Testis (tissue), 3 donors: ENCODE data around the gene CCDC9B. TPM values are rescaled to one million over a fixed set of nuclear protein-coding genes. Genes with fewer than 3 reads are reported as not detected.

Source experiments
- DNase-seq: peaks from one replicate; pipeline ENCODE4 v3.0.0-alpha.2; 2019
- H3K27ac ChIP-seq, 2 donors: fragments of 200-600 bp; sonication (generic); one replicate each; pipeline ENCODE4 v1.5.1; 2019
- H3K27me3 ChIP-seq: fragments of 200-600 bp; sonication (generic); one replicate; pipeline ENCODE4 v1.5.1; 2019
- H3K36me3 ChIP-seq: fragments of 200-600 bp; sonication (generic); one replicate; pipeline ENCODE4 v1.5.1; 2017; ENCODE audit warnings: low read depth; ENCODE audit errors: missing control alignments
- H3K4me1 ChIP-seq: fragments of 200-600 bp; sonication (generic); one replicate; pipeline ENCODE4 v1.5.1; 2019
- H3K4me3 ChIP-seq, 2 donors: fragments of 200-600 bp; sonication (generic); one replicate each; pipeline ENCODE4 v1.5.1; 2017 to 2019
- H3K9me3 ChIP-seq: fragments of 200-600 bp; sonication (generic); one replicate; pipeline ENCODE4 v1.5.1; 2017
- POLR2A ChIP-seq: fragments of 450-650 bp; IDR thresholded peaks from one replicate; pipeline ENCODE4 v1.6.1; 2017; ENCODE audit warnings: antibody characterized with exemption, mild to moderate bottlenecking, moderate library complexity
- WGBS, 2 donors: methylation state at CpG; one replicate each; pipeline ENCODE4 v1.1.5; 2018; 5-methylcytosine and 5-hydroxymethylcytosine counted together
- intact Hi-C: fragments of 100-400 bp; cut with DNase I; formaldehyde crosslinking; loops from one replicate; pipeline ENCODE4 v1.15.1; 2023; ENCODE audit warnings: low total_unique reads
- polyA plus RNA-seq: library from polyadenylated mRNA; stranded (reverse); fragments of 350-450 nt; fragmentation: Illumina TruSeq; extraction: RNeasy Lipid Tissue Mini Kit (QIAGEN cat#74804); gene quantifications from one replicate; pipeline ENCODE4 v1.2.3, GENCODE V29; 2014; ENCODE audit warnings: low read depth, low replicate concordance; ENCODE audit not compliant: insufficient read depth
- total RNA-seq, 2 donors: library from RNA; depleted of rRNA; stranded (reverse); fragments of >200 nt; gene quantifications; one replicate each; pipeline ENCODE4 v1.2.3, GENCODE V29; 2016
- TF ChIP-seq, protein P1 (sequence below), 3 experiments: fragments of 450-650 bp in 2 of 3; fragments of 200-600 bp in 1 of 3; sonication (generic) in 1 of 3; IDR thresholded peaks; one replicate each; pipeline ENCODE4 v1.5.1; 2016 to 2019; ENCODE audit warnings: antibody characterized with exemption in 3 of 3, mild to moderate bottlenecking in 2 of 3, moderate library complexity in 1 of 3

The CCDC9B gene
- total and polyA plus RNA-seq, 3 donors from 2014 or later = 20.4 to 38.9 (median 36.8) TPM

DNA sequence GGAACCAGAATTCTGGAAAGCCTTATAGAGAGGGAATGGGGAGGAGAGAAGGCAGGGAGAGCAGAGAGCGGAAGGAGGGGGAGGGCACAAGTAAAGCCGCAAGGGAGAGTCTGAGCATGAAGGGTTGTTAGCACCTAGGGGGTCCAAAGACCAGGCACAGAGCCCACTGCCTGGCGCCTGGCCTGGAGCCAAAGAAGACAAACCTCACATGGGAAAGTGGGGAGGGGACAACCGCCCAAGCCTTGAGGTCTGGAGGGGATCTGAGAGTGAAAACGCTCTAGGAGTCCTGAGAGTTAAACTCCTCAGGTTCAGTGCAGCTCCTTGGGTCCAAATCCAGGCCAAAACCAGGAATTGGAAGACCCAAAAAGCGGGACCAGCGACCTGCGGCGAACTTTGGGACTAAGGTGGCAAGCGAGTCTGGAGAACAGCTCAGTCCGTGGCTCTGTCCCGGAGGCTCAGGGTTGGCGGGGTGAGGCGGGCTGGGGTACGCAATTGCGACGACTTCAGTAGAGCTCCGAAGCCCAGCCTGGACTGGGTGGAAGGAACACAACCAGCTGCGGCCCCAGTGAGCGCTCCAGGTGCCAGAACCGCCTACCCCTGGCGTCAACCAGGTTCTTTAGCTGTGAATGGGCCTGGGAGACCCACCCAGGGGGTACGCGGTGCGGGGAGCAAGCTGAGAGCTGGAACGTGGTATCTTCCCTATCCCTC lies 18.1 kb downstream of the CCDC9B start:
- intact Hi-C loops = no loop called here
- Histone ChIP-seq H3K4me1 (peaks cover 12% of the 10 kb centered on the region), H3K27me3 (no peaks in the 10 kb centered on the region), H3K9me3 (no peaks in the 10 kb centered on the region), H3K4me3 (peak overlapping the region; percentile 54 to 70), H3K36me3 (no peaks in the 10 kb centered on the region), H3K27ac (peak overlapping the region in 1 of 2 donors; percentile 68)
- 46 to 48% methylated on average over 19 to 26 of the region's 26 CpGs for WGBS, 2 donors
- DNase-seq = peak; percentile 28
- no peak for TF ChIP-seq POLR2A
- TF ChIP-seq, protein P1, sequence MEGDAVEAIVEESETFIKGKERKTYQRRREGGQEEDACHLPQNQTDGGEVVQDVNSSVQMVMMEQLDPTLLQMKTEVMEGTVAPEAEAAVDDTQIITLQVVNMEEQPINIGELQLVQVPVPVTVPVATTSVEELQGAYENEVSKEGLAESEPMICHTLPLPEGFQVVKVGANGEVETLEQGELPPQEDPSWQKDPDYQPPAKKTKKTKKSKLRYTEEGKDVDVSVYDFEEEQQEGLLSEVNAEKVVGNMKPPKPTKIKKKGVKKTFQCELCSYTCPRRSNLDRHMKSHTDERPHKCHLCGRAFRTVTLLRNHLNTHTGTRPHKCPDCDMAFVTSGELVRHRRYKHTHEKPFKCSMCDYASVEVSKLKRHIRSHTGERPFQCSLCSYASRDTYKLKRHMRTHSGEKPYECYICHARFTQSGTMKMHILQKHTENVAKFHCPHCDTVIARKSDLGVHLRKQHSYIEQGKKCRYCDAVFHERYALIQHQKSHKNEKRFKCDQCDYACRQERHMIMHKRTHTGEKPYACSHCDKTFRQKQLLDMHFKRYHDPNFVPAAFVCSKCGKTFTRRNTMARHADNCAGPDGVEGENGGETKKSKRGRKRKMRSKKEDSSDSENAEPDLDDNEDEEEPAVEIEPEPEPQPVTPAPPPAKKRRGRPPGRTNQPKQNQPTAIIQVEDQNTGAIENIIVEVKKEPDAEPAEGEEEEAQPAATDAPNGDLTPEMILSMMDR (IDR thresholded peaks at IDR 0.05) = no peak

DNA sequence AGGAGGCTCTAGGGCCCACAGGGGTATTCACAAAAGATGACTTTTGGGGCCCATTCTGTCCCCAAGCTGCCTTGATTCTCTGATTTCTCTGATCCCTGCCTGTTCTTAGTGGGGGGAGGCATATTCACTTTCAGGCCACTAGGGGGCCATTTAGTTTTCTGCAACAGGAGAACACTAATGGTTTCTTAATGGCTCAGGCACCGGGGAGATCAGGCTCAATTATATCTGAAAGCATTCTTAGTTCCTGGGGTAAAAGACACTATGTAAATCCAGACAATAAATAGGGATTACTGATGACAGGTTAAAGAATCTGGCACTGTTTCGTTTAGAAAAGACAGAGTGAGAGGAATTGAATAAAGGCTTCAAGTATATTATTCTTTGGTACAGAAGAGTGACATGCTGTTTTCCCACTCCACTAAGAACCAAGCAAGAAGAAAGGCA lies 19.8 kb downstream of the CCDC9B start:
- WGBS, 2 donors = 0 to 5% methylated on average over 2 of the region's 2 CpGs
- Histone ChIP-seq H3K4me3 (no peak overlapping the region), H3K4me1 (peaks cover 10% of the 10 kb centered on the region), H3K9me3 (no peaks in the 10 kb centered on the region), H3K36me3 (no peaks in the 10 kb centered on the region), H3K27me3 (no peaks in the 10 kb centered on the region), H3K27ac (no peak overlapping the region)
- intact Hi-C loops = no loop called here
- TF ChIP-seq, protein P1 (IDR thresholded peaks at IDR 0.05) = peak; percentile 66 to 96 (median 84)
- TF ChIP-seq POLR2A = no peak
- peak; percentile 82 for DNase-seq

DNA sequence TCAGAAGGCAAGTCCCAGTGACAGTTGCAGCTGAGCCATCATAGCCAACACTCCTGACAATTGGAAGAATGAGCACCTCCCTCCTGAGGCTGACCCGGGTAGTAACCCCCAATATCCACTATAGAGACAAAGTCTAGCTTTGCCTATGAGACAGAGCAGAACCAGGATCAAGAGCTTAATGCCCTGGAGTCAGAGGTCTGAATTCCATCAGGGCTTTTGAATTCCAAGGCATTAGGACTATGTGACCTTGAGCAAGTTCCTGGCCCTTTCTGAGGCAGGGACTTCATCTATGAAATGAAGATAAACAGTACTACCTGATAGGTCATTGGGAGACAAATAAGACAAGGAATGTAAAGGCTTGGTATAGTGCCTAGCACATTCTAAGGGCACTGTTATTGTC lies 20.3 kb downstream of the CCDC9B start:
- intact Hi-C loops = no loop called here
- no peak for DNase-seq
- no peaks in the 10 kb centered on the region for H3K36me3 ChIP-seq
- TF ChIP-seq POLR2A = no peak
- TF ChIP-seq, protein P1 (IDR thresholded peaks at IDR 0.05) = no peak
- H3K4me1 ChIP-seq = peaks cover 10% of the 10 kb centered on the region
- 87 to 100% methylated on average over 1 of the region's 1 CpG for WGBS, 2 donors
- H3K27ac ChIP-seq = no peak overlapping the region
- H3K27me3 ChIP-seq = no peaks in the 10 kb centered on the region
- H3K9me3 ChIP-seq = no peaks in the 10 kb centered on the region
- H3K4me3 ChIP-seq = no peak overlapping the region

DNA sequence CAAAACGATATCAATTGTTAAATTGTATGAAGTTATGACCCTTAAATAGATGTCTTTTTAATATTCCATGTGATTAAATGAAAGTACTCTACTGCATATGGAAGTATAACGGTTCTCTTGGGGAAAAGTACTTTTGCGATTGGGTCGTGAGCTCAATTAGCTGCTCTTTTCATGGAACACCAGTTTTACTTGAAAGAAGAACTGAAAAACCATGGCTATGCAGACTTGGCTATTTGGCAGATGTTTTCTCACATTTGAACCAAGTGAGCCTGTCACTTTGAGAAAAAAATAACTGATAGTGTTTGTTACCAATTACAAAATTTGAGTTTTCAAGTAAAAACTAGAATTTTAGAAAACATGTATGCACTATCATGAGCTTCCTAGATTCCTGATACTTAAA lies 23.2 kb downstream of the CCDC9B start:
- Histone ChIP-seq H3K9me3 (no peaks in the 10 kb centered on the region), H3K4me1 (peaks cover 10% of the 10 kb centered on the region), H3K27ac (no peak overlapping the region), H3K36me3 (no peaks in the 10 kb centered on the region), H3K4me3 (no peak overlapping the region), H3K27me3 (no peaks in the 10 kb centered on the region)
- 71 to 73% methylated on average over 4 of the region's 4 CpGs for WGBS, 2 donors
- DNase-seq = no peak
- intact Hi-C loops = no loop called here
- TF ChIP-seq POLR2A = no peak
- TF ChIP-seq, protein P1 (IDR thresholded peaks at IDR 0.05) = no peak

DNA sequence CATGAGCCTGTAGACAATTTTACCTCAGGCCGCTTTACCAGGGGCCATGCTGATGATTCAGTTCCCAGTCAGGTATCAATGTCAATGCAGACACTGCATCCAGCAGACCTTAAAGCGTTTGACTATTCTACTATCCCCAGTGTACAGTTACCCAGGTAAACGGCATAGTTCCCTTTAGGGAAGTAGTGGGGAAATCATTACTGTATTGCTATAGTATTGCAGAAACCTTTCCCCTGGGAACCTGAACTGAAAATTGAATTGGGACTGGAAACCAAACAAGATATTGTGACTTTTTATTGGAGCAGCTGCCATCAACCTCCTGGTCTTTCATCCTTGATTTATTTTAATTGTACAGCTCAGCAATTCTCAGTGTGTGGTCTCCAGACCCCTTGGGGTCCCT lies 23.8 kb downstream of the CCDC9B start:
- Histone ChIP-seq H3K27me3 (no peaks in the 10 kb centered on the region), H3K36me3 (no peaks in the 10 kb centered on the region), H3K9me3 (no peaks in the 10 kb centered on the region), H3K4me3 (no peak overlapping the region), H3K4me1 (peaks cover 10% of the 10 kb centered on the region), H3K27ac (no peak overlapping the region)
- WGBS, 2 donors = 90 to 98% methylated on average over 3 of the region's 3 CpGs
- no peak for DNase-seq
- intact Hi-C loops = no loop called here
- TF ChIP-seq, protein P1 (IDR thresholded peaks at IDR 0.05) = no peak
- TF ChIP-seq POLR2A = no peak
